Ovary (tissue), 1 donor: Measurements from ENCODE around the gene TSC2.

Experiments
- EP300 ChIP-seq: sonication (generic); formaldehyde crosslinking; IDR thresholded peaks from one replicate; pipeline ENCODE4 v1.6.1; 2017; ENCODE audit warnings: antibody characterized with exemption
- POLR2A ChIP-seq: fragments of 450-650 bp; IDR thresholded peaks from one replicate; pipeline ENCODE4 v1.6.1; 2017; ENCODE audit warnings: antibody characterized with exemption, mild to moderate bottlenecking, moderate library complexity

- TF ChIP-seq EP300 (no peak), POLR2A (no peak)
These were observed 17.7 kb upstream of the TSC2 start for GRCh38 chr16:2030036-2030435.
